ENCODE results near the gene UTS2R.

Gene UTS2R

DNA sequence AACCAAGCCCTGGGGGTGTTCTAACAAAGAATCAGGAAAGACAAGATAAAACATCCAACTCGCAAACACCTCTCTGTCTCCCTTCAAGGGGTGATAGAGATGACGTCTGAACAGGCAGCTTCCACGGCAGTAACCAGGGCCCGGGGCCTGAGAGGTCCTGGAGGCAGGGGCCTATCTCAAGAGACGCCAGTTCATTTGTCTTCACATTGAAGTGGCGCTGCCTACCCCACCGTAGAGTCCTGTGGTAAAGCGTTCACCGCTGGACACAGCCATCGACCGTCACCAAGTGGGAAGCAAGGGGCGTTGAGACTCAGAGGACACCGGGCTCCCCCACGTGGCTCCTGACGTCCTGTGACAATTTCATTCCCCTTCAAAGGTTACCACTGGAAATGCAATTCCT is 21.4 kb downstream of the UTS2R start:
- Histone ChIP-seq H2BK120ac (ENCODE audit: insufficient read depth, low read length, poor library complexity) (no peak overlapping the region), H3K4ac (ENCODE audit: low read depth, low read length) (no peak overlapping the region), H2BK5ac (ENCODE audit: low read depth, low read length, poor library complexity) (no peak overlapping the region), H3K79me2 (ENCODE audit: control insufficient read depth, insufficient read depth, low read length, poor library complexity) (no peaks in the 10 kb centered on the region), H2AFZ (ENCODE audit: insufficient read depth, low read length, poor library complexity) (no peak overlapping the region), H2BK12ac (ENCODE audit: low read length) (no peak overlapping the region), H4K12ac (ENCODE audit: low read depth, low read length) (no peak overlapping the region), H3K9ac (ENCODE audit: low read length) (no peak overlapping the region), H3K27me3 (ENCODE audit: insufficient read depth, low read length) (no peaks in the 10 kb centered on the region), H3K9me3 (ENCODE audit: insufficient read depth, low read depth, low read length) (no peaks in the 10 kb centered on the region), H3K36me3 (ENCODE audit: control insufficient read depth in 1 of 2, insufficient read depth in 2 of 2, low read length in 2 of 2) (peaks cover 3 to 14% of the 10 kb centered on the region in 2 experiments), H3K14ac (ENCODE audit: low read length) (no peak overlapping the region), H4K91ac (ENCODE audit: low read depth, low read length) (no peak overlapping the region), H3K4me3 (ENCODE audit: low read depth, low read length) (no peak overlapping the region), H4K8ac (ENCODE audit: low read depth, low read length) (no peak overlapping the region), H3K27ac (ENCODE audit: low read depth, low read length) (no peak overlapping the region), H3K4me2 (ENCODE audit: low read length) (no peak overlapping the region), H3K4me1 (ENCODE audit: control insufficient read depth in 1 of 2, insufficient read depth in 2 of 2, low read length in 2 of 2) (peaks cover 0 to 9% of the 10 kb centered on the region in 2 experiments), H3K79me1 (ENCODE audit: low read length) (no peaks in the 10 kb centered on the region), H3K23ac (ENCODE audit: low read length) (no peak overlapping the region), H3K18ac (ENCODE audit: low read length) (no peak overlapping the region), H2AK5ac (ENCODE audit: low read length) (no peak overlapping the region)
- no peak for DNase-seq
- WGBS (ENCODE audit: extremely low coverage, insufficient coverage, insufficient read length), result no CpG with 5 or more reads among the region's 15 CpGs

DNA sequence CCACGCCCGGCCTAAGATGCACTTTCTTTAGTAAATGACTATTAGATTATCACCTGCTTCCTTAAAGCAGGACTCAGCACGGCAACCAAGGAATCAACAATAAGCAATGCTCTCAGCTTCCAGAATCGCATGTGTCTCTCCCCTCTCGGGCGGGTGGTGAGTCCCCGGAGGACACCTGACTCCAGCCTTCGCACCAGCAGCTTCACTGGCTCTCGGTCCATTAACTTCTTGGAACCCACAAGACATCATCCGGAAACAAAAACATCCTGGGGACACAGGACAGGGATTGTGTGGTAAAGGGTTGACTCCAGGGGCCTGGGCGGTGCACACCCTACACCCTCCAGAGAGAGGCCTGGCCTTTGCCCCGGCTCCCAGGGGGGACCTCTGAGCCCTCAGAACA is 22.7 kb downstream of the UTS2R start:
- Histone ChIP-seq H3K36me3 (ENCODE audit: control insufficient read depth in 1 of 2, insufficient read depth in 2 of 2, low read length in 2 of 2) (peaks cover 3 to 15% of the 10 kb centered on the region in 2 experiments), H3K9me3 (ENCODE audit: insufficient read depth, low read depth, low read length) (no peaks in the 10 kb centered on the region), H3K4ac (ENCODE audit: low read depth, low read length) (no peak overlapping the region), H3K4me3 (ENCODE audit: low read depth, low read length) (no peak overlapping the region), H3K18ac (ENCODE audit: low read length) (no peak overlapping the region), H3K23ac (ENCODE audit: low read length) (no peak overlapping the region), H2BK12ac (ENCODE audit: low read length) (no peak overlapping the region), H2AK5ac (ENCODE audit: low read length) (no peak overlapping the region), H2AFZ (ENCODE audit: insufficient read depth, low read length, poor library complexity) (no peak overlapping the region), H3K4me1 (ENCODE audit: control insufficient read depth in 1 of 2, insufficient read depth in 2 of 2, low read length in 2 of 2) (peaks cover 0 to 10% of the 10 kb centered on the region in 2 experiments), H3K27ac (ENCODE audit: low read depth, low read length) (no peak overlapping the region), H3K27me3 (ENCODE audit: insufficient read depth, low read length) (no peaks in the 10 kb centered on the region), H2BK5ac (ENCODE audit: low read depth, low read length, poor library complexity) (no peak overlapping the region), H3K79me1 (ENCODE audit: low read length) (no peaks in the 10 kb centered on the region), H3K79me2 (ENCODE audit: control insufficient read depth, insufficient read depth, low read length, poor library complexity) (no peaks in the 10 kb centered on the region), H4K12ac (ENCODE audit: low read depth, low read length) (no peak overlapping the region), H4K91ac (ENCODE audit: low read depth, low read length) (no peak overlapping the region), H4K8ac (ENCODE audit: low read depth, low read length) (no peak overlapping the region), H2BK120ac (ENCODE audit: insufficient read depth, low read length, poor library complexity) (no peak overlapping the region), H3K9ac (ENCODE audit: low read length) (no peak overlapping the region), H3K14ac (ENCODE audit: low read length) (no peak overlapping the region), H3K4me2 (ENCODE audit: low read length) (no peak overlapping the region)
- WGBS (ENCODE audit: extremely low coverage, insufficient coverage, insufficient read length), result no CpG with 5 or more reads among the region's 12 CpGs
- DNase-seq, result no peak

DNA sequence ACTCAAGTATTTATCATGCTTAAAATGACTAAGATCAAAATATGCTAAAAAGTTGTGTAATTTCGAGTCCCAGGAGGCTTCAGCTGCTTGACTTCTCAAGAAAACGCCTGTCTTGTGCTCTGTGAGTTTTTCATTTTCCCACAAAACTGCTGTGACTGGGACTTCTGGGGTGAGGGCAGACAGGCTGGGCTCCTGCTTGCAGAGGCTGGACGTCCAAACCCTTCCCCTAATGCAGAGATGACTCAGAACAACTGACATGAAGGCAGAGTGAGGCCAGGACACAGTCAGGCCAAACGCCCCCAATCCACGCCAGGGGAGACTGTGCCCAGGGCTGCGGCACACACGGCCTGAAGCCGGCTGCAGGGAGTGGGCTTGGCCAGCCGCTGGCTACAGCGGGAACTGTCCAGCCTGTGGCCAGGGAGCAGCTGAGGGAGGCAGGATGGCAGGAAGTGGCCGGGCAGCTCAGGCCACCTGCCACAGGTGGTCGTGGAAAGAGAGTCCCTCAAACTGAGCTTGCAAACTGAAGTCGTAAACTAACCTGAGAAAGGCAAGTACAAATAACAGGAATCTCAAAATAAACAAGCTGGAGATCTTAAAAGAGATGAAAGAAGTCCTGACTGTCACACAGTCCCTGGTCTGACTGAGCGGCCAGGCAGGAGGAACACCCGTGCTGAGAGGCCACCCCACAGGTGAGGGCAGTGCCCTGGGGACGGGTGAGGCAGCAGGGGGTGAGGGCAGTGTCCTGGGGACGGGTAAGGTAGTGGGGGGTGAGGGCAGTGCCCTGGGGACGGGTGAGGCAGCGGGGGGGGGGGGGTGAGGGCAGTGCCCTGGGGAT is 25.3 kb downstream of the UTS2R start:
- Histone ChIP-seq H3K4me2 (ENCODE audit: low read length) (no peak overlapping the region), H3K79me1 (ENCODE audit: low read length) (no peaks in the 10 kb centered on the region), H3K36me3 (ENCODE audit: control insufficient read depth in 1 of 2, insufficient read depth in 2 of 2, low read length in 2 of 2) (peaks cover 3 to 16% of the 10 kb centered on the region in 2 experiments), H4K12ac (ENCODE audit: low read depth, low read length) (no peak overlapping the region), H3K4me3 (ENCODE audit: low read depth, low read length) (no peak overlapping the region), H3K23ac (ENCODE audit: low read length) (no peak overlapping the region), H3K18ac (ENCODE audit: low read length) (no peak overlapping the region), H2AFZ (ENCODE audit: insufficient read depth, low read length, poor library complexity) (no peak overlapping the region), H3K14ac (ENCODE audit: low read length) (no peak overlapping the region), H2BK12ac (ENCODE audit: low read length) (no peak overlapping the region), H3K27me3 (ENCODE audit: insufficient read depth, low read length) (no peaks in the 10 kb centered on the region), H2AK5ac (ENCODE audit: low read length) (no peak overlapping the region), H3K79me2 (ENCODE audit: control insufficient read depth, insufficient read depth, low read length, poor library complexity) (no peaks in the 10 kb centered on the region), H4K8ac (ENCODE audit: low read depth, low read length) (no peak overlapping the region), H3K27ac (ENCODE audit: low read depth, low read length) (no peak overlapping the region), H3K9me3 (ENCODE audit: insufficient read depth, low read depth, low read length) (no peaks in the 10 kb centered on the region), H2BK5ac (ENCODE audit: low read depth, low read length, poor library complexity) (no peak overlapping the region), H3K9ac (ENCODE audit: low read length) (no peak overlapping the region), H3K4ac (ENCODE audit: low read depth, low read length) (no peak overlapping the region), H3K4me1 (ENCODE audit: control insufficient read depth in 1 of 2, insufficient read depth in 2 of 2, low read length in 2 of 2) (peaks cover 0 to 10% of the 10 kb centered on the region in 2 experiments), H4K91ac (ENCODE audit: low read depth, low read length) (no peak overlapping the region), H2BK120ac (ENCODE audit: insufficient read depth, low read length, poor library complexity) (no peak overlapping the region)
- no CpG with 5 or more reads among the region's 19 CpGs for WGBS (ENCODE audit: extremely low coverage, insufficient coverage, insufficient read length)
- peak in 1 of 2 donors; percentile 56 for DNase-seq

DNA sequence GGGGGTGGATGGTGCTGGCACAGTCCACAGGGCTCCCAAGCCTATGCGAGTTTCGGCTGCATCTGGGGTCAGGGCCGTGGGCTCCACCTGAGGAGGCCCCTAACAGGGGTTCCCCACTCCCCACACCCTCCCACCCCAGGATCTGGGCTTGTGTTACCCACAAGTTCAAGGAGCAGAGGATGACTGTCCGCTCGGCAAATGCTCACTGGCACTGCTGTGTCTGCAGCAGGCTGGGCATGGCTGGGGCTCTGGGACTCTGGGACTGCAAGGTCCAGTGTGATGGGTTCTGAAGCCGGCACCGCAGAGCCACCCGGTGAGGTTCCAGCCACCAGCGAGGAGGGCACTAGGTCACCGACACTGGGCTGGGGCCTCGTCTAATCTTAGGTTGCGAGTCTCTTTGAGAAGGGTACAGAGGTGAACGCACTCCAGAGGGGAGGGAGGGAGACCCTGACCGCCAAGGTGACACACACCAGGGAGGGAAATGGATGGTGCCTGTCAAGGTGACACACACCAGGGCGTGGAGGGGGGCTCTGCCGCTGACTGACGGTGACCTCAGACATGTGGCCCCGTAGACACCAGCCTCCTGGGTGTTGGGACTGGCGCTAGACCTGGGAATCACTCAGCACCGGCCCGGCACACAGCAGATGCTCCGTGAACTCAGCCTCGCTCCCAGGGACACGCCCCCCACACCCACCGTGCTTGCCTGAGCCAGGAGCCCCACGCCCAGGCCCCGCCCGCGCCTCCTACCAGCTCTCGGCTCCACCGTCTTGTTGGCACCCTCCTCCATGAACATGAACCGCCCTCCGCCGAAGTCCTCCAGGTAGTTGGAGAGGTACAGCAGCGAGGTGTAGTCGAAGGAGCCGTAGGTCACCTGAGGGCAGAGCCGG is 26.1 kb downstream of the UTS2R start:
- no peak for DNase-seq
- no CpG with 5 or more reads among the region's 38 CpGs for WGBS (ENCODE audit: extremely low coverage, insufficient coverage, insufficient read length)
- Histone ChIP-seq H2AK5ac (ENCODE audit: low read length) (no peak overlapping the region), H2BK120ac (ENCODE audit: insufficient read depth, low read length, poor library complexity) (no peak overlapping the region), H3K14ac (ENCODE audit: low read length) (no peak overlapping the region), H3K79me1 (ENCODE audit: low read length) (no peaks in the 10 kb centered on the region), H3K27ac (ENCODE audit: low read depth, low read length) (no peak overlapping the region), H4K91ac (ENCODE audit: low read depth, low read length) (no peak overlapping the region), H4K8ac (ENCODE audit: low read depth, low read length) (no peak overlapping the region), H3K9me3 (ENCODE audit: insufficient read depth, low read depth, low read length) (no peaks in the 10 kb centered on the region), H3K79me2 (ENCODE audit: control insufficient read depth, insufficient read depth, low read length, poor library complexity) (no peaks in the 10 kb centered on the region), H2BK12ac (ENCODE audit: low read length) (no peak overlapping the region), H3K23ac (ENCODE audit: low read length) (no peak overlapping the region), H2BK5ac (ENCODE audit: low read depth, low read length, poor library complexity) (no peak overlapping the region), H3K4me2 (ENCODE audit: low read length) (no peak overlapping the region), H3K4me3 (ENCODE audit: low read depth, low read length) (peak overlapping the region; percentile 5), H3K4ac (ENCODE audit: low read depth, low read length) (no peak overlapping the region), H3K4me1 (ENCODE audit: control insufficient read depth in 1 of 2, insufficient read depth in 2 of 2, low read length in 2 of 2) (peaks cover 0 to 7% of the 10 kb centered on the region in 2 experiments), H2AFZ (ENCODE audit: insufficient read depth, low read length, poor library complexity) (no peak overlapping the region), H4K12ac (ENCODE audit: low read depth, low read length) (no peak overlapping the region), H3K18ac (ENCODE audit: low read length) (no peak overlapping the region), H3K9ac (ENCODE audit: low read length) (no peak overlapping the region), H3K27me3 (ENCODE audit: insufficient read depth, low read length) (no peaks in the 10 kb centered on the region), H3K36me3 (ENCODE audit: control insufficient read depth in 1 of 2, insufficient read depth in 2 of 2, low read length in 2 of 2) (peaks cover 3 to 11% of the 10 kb centered on the region in 2 experiments)
